GM18951 (cell line): ENCODE measurements around the gene TAOK3.

Source experiments
- POLR2A ChIP-seq: IDR thresholded peaks from 4 replicates; pipeline ENCODE4 v1.6.1; 2011; ENCODE audit warnings: mild to moderate bottlenecking; ENCODE audit not compliant: insufficient read length, insufficient read depth; ENCODE audit errors: extremely low read depth
- in situ Hi-C: fragments of 300-500 bp; cut with MboI; formaldehyde crosslinking; loops from one replicate; pipeline ENCODE4 v1.12.0; 2022; ENCODE audit warnings: low sequenced_read_pairs, mixed read lengths, inconsistent platforms; ENCODE audit not compliant: unreplicated experiment

TAOK3 gene

GRCh38 chr12:118346895-118347294 is 25.8 kb downstream of the TAOK3 start:
- no peak for TF ChIP-seq POLR2A
- in situ Hi-C loops: no loop called here

DNA sequence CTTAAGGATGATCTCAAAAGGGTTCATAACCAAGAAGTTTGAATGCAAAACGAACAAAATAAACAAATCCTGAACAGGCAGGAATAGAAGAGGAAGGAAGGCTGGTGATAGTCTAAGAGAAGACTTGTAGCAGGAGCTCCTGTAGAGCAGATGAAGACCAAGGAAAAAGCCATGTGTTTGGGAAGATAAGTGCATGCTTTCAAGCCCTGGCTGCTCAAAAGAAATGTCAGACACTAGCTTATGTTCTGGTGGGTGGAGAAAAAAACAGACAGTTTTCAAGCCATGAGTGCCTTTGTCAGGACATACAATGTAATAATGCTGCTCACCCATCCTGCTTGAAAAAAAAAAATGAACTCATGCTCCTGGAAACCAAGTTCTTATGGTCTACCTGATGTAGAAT is 27.4 kb downstream of the TAOK3 start:
- TF ChIP-seq POLR2A: no peak
- in situ Hi-C loops: no loop called here

- in situ Hi-C loops: no loop called here
- no peak for TF ChIP-seq POLR2A
Measured at GRCh38 chr12:118344829-118345228, 27.9 kb downstream of the TAOK3 start.

DNA sequence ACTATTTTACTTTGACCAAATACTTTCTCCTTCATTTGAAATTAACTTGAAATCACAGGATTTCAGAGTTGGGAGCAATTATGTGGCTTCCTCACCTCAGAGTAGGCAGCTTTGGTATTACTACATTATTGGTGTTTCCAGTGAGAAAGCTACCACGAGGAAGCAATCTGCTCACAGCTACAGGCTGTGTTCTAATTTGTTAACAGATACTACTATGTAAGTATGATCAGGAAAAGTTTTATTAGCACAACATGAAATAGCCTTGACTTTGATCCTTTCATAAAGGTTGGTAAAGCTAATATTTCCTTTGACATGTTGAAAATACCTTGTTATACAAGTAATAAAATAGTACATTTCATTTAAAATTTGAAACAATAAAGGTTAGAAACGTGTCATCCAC is 30.6 kb downstream of the TAOK3 start:
- no peak for TF ChIP-seq POLR2A
- in situ Hi-C loops: no loop called here

- in situ Hi-C loops: no loop called here
Measured at GRCh38 chr12:118337194-118337838, 35.4 kb downstream of the TAOK3 start.

GRCh38 chr12:118336123-118336522 is 36.6 kb downstream of the TAOK3 start:
- no peak for TF ChIP-seq POLR2A

More at GRCh38 chr12:118337194-118337838, 35.4 kb downstream of the TAOK3 start:
- TF ChIP-seq POLR2A: no peak

DNA sequence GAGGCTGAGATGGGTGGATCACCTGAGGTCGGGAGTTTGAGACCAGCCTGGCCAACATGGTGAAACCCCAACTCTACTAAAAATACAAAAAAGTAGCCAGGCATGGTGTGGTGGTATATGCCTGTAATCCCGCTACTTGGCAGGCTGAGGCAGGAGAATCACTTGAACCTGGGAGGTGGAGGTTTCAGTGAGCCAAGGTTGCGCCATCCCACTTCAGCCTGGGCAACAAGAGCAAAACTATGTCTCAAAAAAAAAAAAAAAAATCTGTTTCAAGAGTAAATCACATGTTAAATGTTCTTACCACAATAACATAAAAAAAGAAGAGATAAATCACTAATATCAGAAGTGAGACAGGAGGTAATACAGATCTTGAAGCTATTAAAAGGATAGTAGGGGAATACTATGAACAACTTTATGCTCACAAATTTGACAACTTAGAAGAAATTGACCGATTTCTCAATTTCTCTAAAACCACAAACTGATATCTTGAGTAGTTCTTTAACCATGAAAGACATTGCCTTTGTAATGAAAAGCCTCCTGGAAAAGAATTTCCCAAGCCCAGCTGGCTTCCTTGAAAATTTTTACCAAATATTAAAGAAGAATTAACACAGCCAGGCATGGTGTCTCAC is 37.7 kb downstream of the TAOK3 start:
- in situ Hi-C loops: no loop called here
- no peak for TF ChIP-seq POLR2A

More at GRCh38 chr12:118336123-118336522, 36.6 kb downstream of the TAOK3 start:
- in situ Hi-C loops: no loop called here

DNA sequence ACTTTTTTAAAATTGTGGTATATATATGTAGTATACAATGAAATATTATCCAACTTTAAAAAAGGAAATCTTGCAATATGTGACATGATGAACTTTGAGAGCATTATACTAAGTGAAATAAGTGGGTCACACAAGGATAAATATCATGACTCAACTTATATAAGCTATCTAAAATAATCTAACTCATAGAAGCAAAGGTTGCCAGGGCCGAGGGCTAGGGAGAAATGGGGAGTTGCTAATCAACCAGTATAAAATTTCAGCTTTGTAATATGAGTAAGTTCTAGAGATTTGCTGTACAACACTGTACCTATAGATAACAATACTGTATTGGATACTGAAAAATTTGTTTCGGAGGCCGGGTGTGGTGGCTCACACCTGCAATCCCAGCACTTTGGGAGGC is 38.5 kb downstream of the TAOK3 start:
- no peak for TF ChIP-seq POLR2A
- in situ Hi-C loops: no loop called here

DNA sequence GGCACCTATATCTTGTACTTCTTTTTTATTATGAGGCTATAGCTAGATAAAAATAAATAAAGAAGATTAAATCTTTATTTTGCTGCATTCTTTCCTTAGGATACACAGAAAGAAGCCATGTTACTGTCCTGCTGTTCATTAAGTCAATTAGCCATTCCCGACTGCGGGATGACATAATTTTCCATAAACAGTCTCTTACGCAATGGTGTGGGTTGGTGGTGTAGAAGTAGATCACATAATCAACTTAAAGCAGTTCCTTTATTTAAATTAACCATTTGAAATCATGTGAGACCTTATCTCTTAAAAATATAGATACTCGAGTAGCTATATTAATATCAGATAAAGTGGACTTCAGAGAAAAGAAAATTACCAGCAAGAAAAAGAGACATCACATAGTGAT is 40.2 kb downstream of the TAOK3 start:
- TF ChIP-seq POLR2A: no peak
- in situ Hi-C loops: no loop called here

DNA sequence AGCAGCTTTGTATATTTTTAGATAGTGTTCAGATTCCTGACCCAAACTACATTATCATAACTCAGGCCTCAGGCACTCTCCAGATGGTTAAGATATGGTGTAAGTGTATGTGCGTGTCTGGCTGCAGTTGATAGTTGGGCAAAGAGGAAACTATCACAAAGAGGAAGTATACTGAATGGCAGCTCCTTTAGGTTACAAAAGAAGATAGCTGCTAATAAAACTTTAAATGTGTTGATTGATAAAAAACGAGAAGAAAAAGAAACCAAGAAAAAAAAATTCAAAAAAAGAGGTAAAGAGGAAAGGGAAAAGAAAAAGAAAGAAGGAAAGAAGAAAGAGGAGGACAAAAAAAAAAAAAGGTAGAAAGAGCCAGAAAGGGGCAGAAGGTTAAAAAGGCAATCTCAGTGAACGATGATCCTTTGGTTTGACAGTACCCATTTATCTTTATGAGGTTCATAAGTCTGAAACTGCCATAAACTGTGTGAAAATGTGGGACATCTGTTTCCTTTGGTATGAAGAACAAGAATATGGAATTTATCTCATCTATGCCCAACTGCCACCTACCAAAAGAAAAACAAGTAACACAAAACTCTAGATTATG is 42.2 kb downstream of the TAOK3 start:
- no peak for TF ChIP-seq POLR2A
- in situ Hi-C loops: no loop called here

GRCh38 chr12:118328486-118329330 is 44.0 kb downstream of the TAOK3 start:
- TF ChIP-seq POLR2A: no peak

DNA sequence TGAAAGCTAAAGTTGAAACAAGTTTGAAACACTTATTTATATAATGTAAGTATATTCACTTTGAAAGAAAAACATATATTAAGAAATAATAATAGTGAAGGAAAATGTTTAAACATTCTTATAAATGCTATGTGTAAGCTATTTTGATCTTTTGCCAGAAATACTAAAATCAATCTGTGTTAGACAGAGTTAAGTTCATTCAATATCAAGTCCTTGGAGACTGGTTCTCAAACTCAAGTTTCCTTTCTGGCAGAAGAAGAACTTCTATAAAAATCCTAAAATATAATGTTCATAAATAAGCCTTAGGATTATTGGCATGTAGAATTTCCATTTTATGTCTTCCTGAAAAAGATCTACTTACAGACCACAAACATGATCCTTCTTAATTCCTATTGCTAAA is 45.3 kb downstream of the TAOK3 start:
- in situ Hi-C loops: no loop called here
- no peak for TF ChIP-seq POLR2A

More at GRCh38 chr12:118328486-118329330, 44.0 kb downstream of the TAOK3 start:
- in situ Hi-C loops: no loop called here

- in situ Hi-C loops: no loop called here
- no peak for TF ChIP-seq POLR2A
Measured at GRCh38 chr12:118326991-118327390, 45.7 kb downstream of the TAOK3 start.
